Hepatocyte (in vitro differentiated cells): ENCODE measurements around the gene DENND5B. TPM values are rescaled to one million over a fixed set of nuclear protein-coding genes. Genes with fewer than 3 reads are reported as not detected.
A peak's percentile ranks its signal among the peaks of the same experiment; 100 is the strongest.
"Not testable (repeated sequence)": the region's sequence is repeated elsewhere in the genome, so short reads cannot be mapped to it uniquely, and the experiment has no call there.

Experiments used
- DNase-seq: peaks from one replicate; pipeline ENCODE4 v3.0.0-alpha.2; 2016; ENCODE audit warnings: low spot score
- H2AFZ ChIP-seq: fragments of 200-600 bp; sonication (generic); 2 replicates; pipeline ENCODE4 v1.6.0; 2016; ENCODE audit warnings: antibody characterized with exemption, mild to moderate bottlenecking
- H3K27ac ChIP-seq: fragments of 200-600 bp; sonication (generic); 2 replicates; pipeline ENCODE4 v1.5.1; 2016; ENCODE audit warnings: mild to moderate bottlenecking
- H3K27me3 ChIP-seq: fragments of 200-600 bp; sonication (generic); 2 replicates; pipeline ENCODE4 v1.6.1; 2016
- H3K36me3 ChIP-seq: fragments of 200-600 bp; sonication (generic); replicated peaks from 2 replicates; pipeline ENCODE4 v1.5.1; 2016; ENCODE audit warnings: low read depth; ENCODE audit not compliant: insufficient read depth
- H3K4me1 ChIP-seq: fragments of 200-600 bp; sonication (generic); 2 replicates; pipeline ENCODE4 v1.5.1; 2016; ENCODE audit warnings: mild to moderate bottlenecking, moderate library complexity; ENCODE audit not compliant: insufficient read depth
- H3K4me2 ChIP-seq: fragments of 200-600 bp; sonication (generic); 2 replicates; pipeline ENCODE4 v1.6.0; 2016
- H3K4me3 ChIP-seq: fragments of 200-600 bp; sonication (generic); 2 replicates; pipeline ENCODE4 v1.5.1; 2016; ENCODE audit warnings: mild to moderate bottlenecking
- H3K79me2 ChIP-seq: fragments of 200-600 bp; sonication (generic); 2 replicates; pipeline ENCODE4 v1.6.0; 2017; ENCODE audit warnings: mild to moderate bottlenecking
- H3K9me2 ChIP-seq: fragments of 200-600 bp; sonication (generic); replicated peaks from 2 replicates; pipeline ENCODE4 v1.6.0; 2017; ENCODE audit warnings: mild to moderate bottlenecking; ENCODE audit not compliant: insufficient read depth
- H3K9me3 ChIP-seq: fragments of 200-600 bp; sonication (generic); 2 replicates; pipeline ENCODE4 v1.5.1; 2016; ENCODE audit warnings: low read depth, mild to moderate bottlenecking
- H4K20me1 ChIP-seq: fragments of 200-600 bp; sonication (generic); 2 replicates; pipeline ENCODE4 v1.6.0; 2016; ENCODE audit warnings: mild to moderate bottlenecking; ENCODE audit not compliant: insufficient read depth, poor library complexity, severe bottlenecking
- CTCF ChIP-seq: fragments of 200-600 bp; sonication (generic); IDR thresholded peaks from 2 replicates; pipeline ENCODE4 v1.5.1; 2016; ENCODE audit warnings: antibody characterized with exemption, mild to moderate bottlenecking; ENCODE audit not compliant: poor library complexity
- EZH2 ChIP-seq: fragments of 200-600 bp; sonication (generic); IDR thresholded peaks from 2 replicates; pipeline ENCODE4 v1.6.1; 2016; ENCODE audit warnings: antibody characterized with exemption, mild to moderate bottlenecking, borderline replicate concordance
- EZH2phosphoT487 ChIP-seq: fragments of 200-600 bp; sonication (generic); IDR thresholded peaks from one replicate; pipeline ENCODE4 v1.6.1; 2018; ENCODE audit warnings: antibody characterized with exemption, mild to moderate bottlenecking, low read depth, moderate library complexity; ENCODE audit not compliant: unreplicated experiment, severe bottlenecking
- WGBS: methylation state at CpG from one replicate; pipeline ENCODE4 v1.1.6; 2016; ENCODE audit warnings: low lambda C conversion rate; ENCODE audit errors: missing lambda C conversion rate; 5-methylcytosine and 5-hydroxymethylcytosine counted together
- polyA plus RNA-seq: library from polyadenylated mRNA; unstranded; fragments of >200 nt; fragmentation: Nextera tagmentation; extraction: Ambion mirVana; gene quantifications from 2 replicates; pipeline ENCODE4 v1.2.1, GENCODE V29; 2016
- total RNA-seq: library from RNA; depleted of rRNA; stranded (reverse); fragments of >200 nt; gene quantifications from 2 replicates; pipeline ENCODE4 v1.2.3, GENCODE V29; 2014

DENND5B gene
- total and polyA plus RNA-seq, 2 experiments from 2014 or later: 10.4 to 24.9 TPM

- no peaks in the 10 kb centered on the region for H3K36me3 ChIP-seq
- H3K27ac ChIP-seq: no peak overlapping the region
- no peaks in the 10 kb centered on the region for H4K20me1 ChIP-seq
- peaks cover 62% of the 10 kb centered on the region for H3K79me2 ChIP-seq
- no peaks in the 10 kb centered on the region for H3K27me3 ChIP-seq
- H3K9me2 ChIP-seq: no peaks in the 10 kb centered on the region
- no peak overlapping the region for H2AFZ ChIP-seq
- no peaks in the 10 kb centered on the region for H3K9me3 ChIP-seq
- H3K4me2 ChIP-seq: no peak overlapping the region
- no peak for DNase-seq
- TF ChIP-seq EZH2 (no peak), EZH2phosphoT487 (no peak), CTCF (no peak)
- WGBS: 89% methylated on average over 1 of the region's 1 CpG
- H3K4me1 ChIP-seq: no peaks in the 10 kb centered on the region
- no peak overlapping the region for H3K4me3 ChIP-seq
These were observed 83.0 kb downstream of the DENND5B start for GRCh38 chr12:31507966-31508365.

- WGBS: 73% methylated on average over 9 of the region's 9 CpGs
- H3K27ac ChIP-seq: no peak overlapping the region
These were observed 84.2 kb downstream of the DENND5B start for GRCh38 chr12:31506515-31507306.

GRCh38 chr12:31504625-31505222 is 86.2 kb downstream of the DENND5B start:
- DNase-seq: no peak
- Histone ChIP-seq H3K4me1 (no peaks in the 10 kb centered on the region), H3K79me2 (peaks cover 67% of the 10 kb centered on the region), H3K4me3 (no peak overlapping the region), H4K20me1 (no peaks in the 10 kb centered on the region), H3K27me3 (no peaks in the 10 kb centered on the region), H3K36me3 (no peaks in the 10 kb centered on the region), H3K9me2 (no peaks in the 10 kb centered on the region), H3K4me2 (no peak overlapping the region), H3K9me3 (no peaks in the 10 kb centered on the region), H3K27ac (no peak overlapping the region), H2AFZ (no peak overlapping the region)
- TF ChIP-seq EZH2 (no peak), EZH2phosphoT487 (no peak), CTCF (no peak)
- WGBS: 96% methylated on average over 7 of the region's 7 CpGs

More at GRCh38 chr12:31506515-31507306, 84.2 kb downstream of the DENND5B start:
- H4K20me1 ChIP-seq: no peaks in the 10 kb centered on the region
- H3K9me3 ChIP-seq: no peaks in the 10 kb centered on the region
- no peaks in the 10 kb centered on the region for H3K4me1 ChIP-seq
- no peaks in the 10 kb centered on the region for H3K36me3 ChIP-seq
- H3K27me3 ChIP-seq: no peaks in the 10 kb centered on the region
- H3K79me2 ChIP-seq: peaks cover 56% of the 10 kb centered on the region
- H3K4me2 ChIP-seq: no peak overlapping the region
- no peak for TF ChIP-seq CTCF
- TF ChIP-seq EZH2: no peak
- no peak for TF ChIP-seq EZH2phosphoT487
- no peaks in the 10 kb centered on the region for H3K9me2 ChIP-seq
- no peak overlapping the region for H2AFZ ChIP-seq
- no peak overlapping the region for H3K4me3 ChIP-seq
- DNase-seq: peak; percentile 27

- not testable (repeated sequence) for H3K9me2 ChIP-seq, H3K9me3 ChIP-seq, H2AFZ ChIP-seq, DNase-seq, H3K27ac ChIP-seq, H3K36me3 ChIP-seq, H3K4me2 ChIP-seq, H3K4me3 ChIP-seq, H3K27me3 ChIP-seq, H4K20me1 ChIP-seq, H3K4me1 ChIP-seq
- H3K79me2 ChIP-seq: peaks cover 39% of the 10 kb centered on the region
- WGBS: 98% methylated on average over 3 of the region's 3 CpGs
These were observed 89.9 kb downstream of the DENND5B start for GRCh38 chr12:31501014-31501413.
